GM18499 (cell line): ENCODE results near the gene PGA3.
"Not testable (repeated sequence)": the region's sequence is repeated elsewhere in the genome, so short reads cannot be mapped to it uniquely, and the experiment has no call there.

Experiments
- ATAC-seq: cut with Tn5 transposase; IDR thresholded peaks from one replicate; pipeline ENCODE4 v1.9.1; 2021; ENCODE audit warnings: moderate number of reproducible peaks; ENCODE audit not compliant: insufficient read depth, unreplicated experiment

Gene PGA3

GRCh38 chr11:61204502-61205059, 1.3 kb downstream of the PGA3 start:
- not testable (repeated sequence) for ATAC-seq

DNA sequence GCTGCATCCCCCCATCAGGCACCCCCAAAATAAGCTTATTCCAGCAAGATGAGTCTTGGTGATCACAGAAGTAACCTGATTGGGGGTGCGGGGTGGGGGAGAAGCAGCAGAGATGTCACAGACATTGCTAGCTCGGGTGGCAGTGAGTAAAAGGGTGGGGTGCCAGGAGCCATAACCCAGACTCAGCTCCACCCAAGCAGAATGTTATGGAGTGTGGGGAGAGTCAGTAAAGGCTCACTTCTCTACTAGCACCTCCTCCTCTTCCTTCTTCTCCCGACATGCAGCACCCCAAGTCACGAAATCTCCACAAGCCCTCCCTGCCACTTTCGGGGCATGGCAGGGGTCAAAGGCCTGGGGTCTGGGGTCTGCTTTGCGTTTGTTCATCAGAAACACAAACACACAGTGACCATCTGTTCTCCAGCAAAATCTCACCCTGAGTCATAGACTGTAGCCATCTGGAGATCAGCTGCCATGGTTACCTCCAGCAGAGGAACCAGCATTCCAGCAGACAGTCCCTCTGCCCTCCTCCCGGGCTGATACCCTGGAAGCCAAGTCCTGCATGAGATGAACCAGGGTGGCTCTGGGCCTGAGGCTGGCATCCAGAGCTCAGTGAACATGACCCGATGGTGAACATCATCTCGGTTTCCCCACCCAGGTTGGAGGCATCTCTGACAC, 4.5 kb downstream of the PGA3 start:
- ATAC-seq = not testable (repeated sequence)

DNA sequence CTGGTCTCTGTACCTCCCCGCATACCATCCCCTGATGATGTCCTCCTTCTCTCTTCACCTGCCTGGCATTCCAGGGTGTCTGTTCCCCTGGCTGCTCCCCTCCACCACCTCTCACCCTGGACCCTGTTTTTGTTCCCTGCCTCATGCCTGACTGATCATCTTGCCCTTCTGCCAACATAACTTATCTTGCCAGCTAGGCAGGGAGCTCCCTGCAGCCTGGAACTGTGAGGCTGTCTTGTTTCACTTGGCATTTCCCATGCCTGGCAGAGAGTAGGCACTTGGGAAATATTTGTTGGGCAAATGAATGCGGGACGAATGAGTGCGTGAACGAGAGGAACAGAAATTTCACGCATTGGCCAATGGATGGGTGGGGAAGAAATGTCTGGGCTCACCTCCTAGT, 7.3 kb downstream of the PGA3 start:
- not testable (repeated sequence) for ATAC-seq

DNA sequence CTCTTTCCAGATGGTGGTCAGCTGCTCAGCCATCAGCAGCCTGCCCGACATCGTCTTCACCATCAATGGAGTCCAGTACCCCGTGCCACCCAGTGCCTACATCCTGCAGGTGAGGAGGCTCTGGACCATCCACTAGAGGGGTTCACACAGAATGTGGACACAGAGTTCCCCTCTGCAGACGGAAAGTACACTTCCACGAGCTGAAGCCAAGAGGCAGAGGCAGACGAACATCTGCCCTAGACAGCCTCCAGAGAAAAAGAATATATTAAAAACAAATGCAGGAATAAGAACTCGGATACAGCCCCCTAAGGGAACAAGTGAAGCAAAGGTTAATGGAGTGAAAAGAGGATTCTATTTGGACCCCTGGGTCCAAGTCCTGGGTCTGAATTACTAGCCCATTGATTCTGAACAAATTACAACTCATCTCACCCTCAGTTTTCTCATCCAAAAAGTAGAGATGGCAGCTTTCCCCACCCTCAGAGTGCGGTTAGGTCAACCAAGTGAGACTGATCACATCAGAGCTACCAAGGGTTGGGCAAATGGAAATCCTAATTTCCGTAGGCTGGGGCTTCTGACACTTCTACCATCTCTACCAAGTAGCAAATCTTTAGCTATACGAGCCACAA, 8.1 kb downstream of the PGA3 start:
- ATAC-seq = not testable (repeated sequence)

DNA sequence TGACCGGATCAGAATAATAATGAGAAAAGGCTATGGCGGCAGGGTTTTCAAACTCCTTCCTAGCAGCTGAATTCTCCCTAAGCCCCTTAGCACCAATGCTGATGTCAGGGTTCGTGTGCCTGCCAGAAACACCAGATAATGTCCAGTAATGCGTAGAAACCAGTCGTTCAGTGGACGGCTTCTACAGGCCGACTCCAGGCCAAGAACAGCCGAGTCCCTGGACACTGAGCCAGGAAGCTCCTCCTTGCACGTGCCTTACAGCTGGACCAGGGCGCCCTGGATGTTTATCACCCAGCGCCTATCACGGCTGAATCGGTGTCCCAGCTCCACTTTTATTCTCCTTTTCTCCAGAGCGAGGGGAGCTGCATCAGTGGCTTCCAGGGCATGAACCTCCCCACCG, 8.9 kb downstream of the PGA3 start:
- not testable (repeated sequence) for ATAC-seq

GRCh38 chr11:61213711-61214324, 10.5 kb downstream of the PGA3 start:
- ATAC-seq = not testable (repeated sequence)

- not testable (repeated sequence) for ATAC-seq
Measured at GRCh38 chr11:61218306-61218705, 15.0 kb downstream of the PGA3 start.

GRCh38 chr11:61219016-61219415, 15.7 kb downstream of the PGA3 start:
- ATAC-seq = not testable (repeated sequence)

GRCh38 chr11:61222047-61222446, 18.7 kb downstream of the PGA3 start, which contains the start of gene PGA4:
Gene PGA4 (plus strand): TSS chr11:61222347. CDS start chr11:61222401, 54 bp downstream.
- ATAC-seq = not testable (repeated sequence)

DNA sequence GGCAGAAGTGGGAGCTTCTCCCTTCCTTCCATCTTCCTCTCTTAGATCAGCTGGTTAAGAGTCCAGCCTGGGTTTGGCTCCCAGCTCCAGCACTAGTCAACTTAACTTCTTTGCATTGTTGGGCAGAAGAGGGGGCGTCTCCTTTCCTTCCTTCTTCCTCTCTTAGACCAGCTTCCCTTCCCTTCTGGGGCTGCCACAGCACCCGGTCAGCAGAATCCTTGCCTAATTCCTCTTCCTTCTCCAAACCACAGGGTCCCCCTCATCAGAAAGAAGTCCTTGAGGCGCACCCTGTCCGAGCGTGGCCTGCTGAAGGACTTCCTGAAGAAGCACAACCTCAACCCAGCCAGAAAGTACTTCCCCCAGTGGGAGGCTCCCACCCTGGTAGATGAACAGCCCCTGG, 19.4 kb downstream of the PGA3 start:
- ATAC-seq = not testable (repeated sequence)

- not testable (repeated sequence) for ATAC-seq
Measured at GRCh38 chr11:61226457-61227137, 23.3 kb downstream of the PGA3 start.

DNA sequence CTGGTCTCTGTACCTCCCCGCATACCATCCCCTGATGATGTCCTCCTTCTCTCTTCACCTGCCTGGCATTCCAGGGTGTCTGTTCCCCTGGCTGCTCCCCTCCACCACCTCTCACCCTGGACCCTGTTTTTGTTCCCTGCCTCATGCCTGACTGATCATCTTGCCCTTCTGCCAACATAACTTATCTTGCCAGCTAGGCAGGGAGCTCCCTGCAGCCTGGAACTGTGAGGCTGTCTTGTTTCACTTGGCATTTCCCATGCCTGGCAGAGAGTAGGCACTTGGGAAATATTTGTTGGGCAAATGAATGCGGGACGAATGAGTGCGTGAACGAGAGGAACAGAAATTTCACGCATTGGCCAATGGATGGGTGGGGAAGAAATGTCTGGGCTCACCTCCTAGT, 26.1 kb downstream of the PGA3 start:
- not testable (repeated sequence) for ATAC-seq

- not testable (repeated sequence) for ATAC-seq
Measured at GRCh38 chr11:61231033-61231432, 27.7 kb downstream of the PGA3 start.

DNA sequence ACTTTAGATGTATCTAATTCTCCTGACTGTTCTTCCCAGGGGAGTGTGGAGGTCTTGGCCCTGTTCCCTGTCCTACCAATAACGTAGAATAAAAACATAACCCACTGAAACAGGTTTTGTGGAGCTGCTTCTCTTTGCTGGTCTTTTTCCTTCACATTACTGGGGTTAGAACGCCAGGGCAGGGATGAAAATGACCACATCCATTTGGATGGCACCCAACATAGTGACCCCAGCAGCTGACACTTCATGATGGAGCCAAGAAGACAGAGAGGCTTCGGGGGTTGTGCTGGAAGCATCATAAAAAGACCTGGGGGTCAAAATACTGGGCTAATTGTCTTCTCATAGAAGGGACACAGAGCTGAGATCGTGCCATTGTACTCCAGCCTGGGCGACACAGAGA, 28.3 kb downstream of the PGA3 start:
- ATAC-seq = not testable (repeated sequence)

GRCh38 chr11:61232548-61233145, 29.3 kb downstream of the PGA3 start:
- ATAC-seq = not testable (repeated sequence)

DNA sequence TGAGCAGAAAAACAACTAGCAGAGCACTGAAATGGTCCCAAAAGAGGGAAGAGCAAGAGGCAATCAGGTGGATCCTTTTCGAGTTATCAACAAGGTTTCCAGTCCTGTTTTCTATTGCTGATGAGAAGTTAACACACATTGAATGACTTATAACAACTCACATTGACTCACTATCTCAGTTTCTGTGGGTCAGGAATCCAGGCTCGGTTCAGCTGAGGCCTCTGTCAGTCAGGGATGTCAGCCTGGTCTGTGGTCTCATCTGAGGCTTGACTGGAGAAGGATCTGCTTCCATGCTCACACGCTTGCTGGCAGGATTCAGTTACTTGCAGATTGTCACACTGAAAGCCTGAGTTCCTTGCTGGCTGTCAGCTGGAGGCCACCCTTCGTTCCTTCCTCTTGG, 33.8 kb downstream of the PGA3 start:
- not testable (repeated sequence) for ATAC-seq

DNA sequence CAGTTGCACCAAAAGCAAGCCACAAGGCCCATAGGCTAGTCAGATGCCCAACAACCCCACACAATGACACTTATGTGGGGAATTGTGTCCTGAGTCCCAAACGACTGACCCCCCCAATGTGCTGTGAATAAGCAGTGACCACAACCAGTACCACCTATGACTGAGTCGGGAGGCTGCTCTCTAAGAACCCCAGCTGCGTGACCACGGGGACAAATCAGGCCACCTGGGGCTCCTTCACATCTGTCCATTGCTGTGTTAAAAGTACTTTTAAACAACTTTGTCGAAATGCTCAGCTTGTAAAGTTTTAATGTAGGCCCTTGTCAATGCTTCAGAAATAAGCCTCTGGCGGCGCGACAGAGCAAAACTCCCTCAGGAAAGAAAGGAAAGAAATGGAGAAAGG, 37.0 kb downstream of the PGA3 start:
- not testable (repeated sequence) for ATAC-seq

- not testable (repeated sequence) for ATAC-seq
Measured at GRCh38 chr11:61240875-61241274, 37.6 kb downstream of the PGA3 start, which contains the start of gene PGA5. Gene PGA5 (plus strand): TSS chr11:61241175. CDS start chr11:61241227, 52 bp downstream.

- ATAC-seq = not testable (repeated sequence)
Measured at GRCh38 chr11:61241526-61241925, 38.2 kb downstream of the PGA3 start.
